Activated T-helper 1 cell treated with anti-CD3 and anti-CD28 coated beads, Interleukin-12 subunit alpha, Interleukin-12 subunit beta, Interleukin-2, Interleukin-4 antibody, amounts not matched to agents 30 ng/mL and 10 ng/mL and 1 ng/mL, durations not matched to agents 14 hours and 24 hours and 36 hours (primary cell): ENCODE results near the gene DYRK2. TPM values are rescaled to one million over a fixed set of nuclear protein-coding genes. Genes with fewer than 3 reads are reported as not detected.

ENCODE experiments used
- DNase-seq: peaks from one replicate; pipeline ENCODE4 v3.0.0; 2021; ENCODE audit warnings: low spot score
- H3K27ac Mint-ChIP-seq: one replicate; pipeline ENCODE4 v1.8.0; 2021; ENCODE audit warnings: mild to moderate bottlenecking, mixed read lengths
- H3K27me3 Mint-ChIP-seq: one replicate; pipeline ENCODE4 v1.8.0; 2022; ENCODE audit warnings: mild to moderate bottlenecking, moderate library complexity, mixed read lengths; ENCODE audit not compliant: insufficient read depth
- H3K36me3 Mint-ChIP-seq: one replicate; pipeline ENCODE4 v1.8.0; 2021; ENCODE audit warnings: low read depth, mixed read lengths
- H3K4me1 Mint-ChIP-seq: one replicate; pipeline ENCODE4 v1.8.0; 2021; ENCODE audit warnings: low read depth, mixed read lengths
- H3K4me3 Mint-ChIP-seq: one replicate; pipeline ENCODE4 v1.8.0; 2021; ENCODE audit warnings: mild to moderate bottlenecking, moderate library complexity, mixed read lengths
- H3K9me3 Mint-ChIP-seq: one replicate; pipeline ENCODE4 v1.8.0; 2021; ENCODE audit warnings: mixed read lengths
- intact Hi-C: fragments of 100-400 bp; cut with micrococcal nuclease; formaldehyde crosslinking; loops from one replicate; pipeline ENCODE4 v1.15.1; 2024
- total RNA-seq: library from RNA; stranded (reverse); gene quantifications from 2 replicates; pipeline ENCODE4 v1.2.3, GENCODE V29; 2022

The DYRK2 gene
- total RNA-seq, 1 donor from 2014 or later: 43.0 TPM

DNA sequence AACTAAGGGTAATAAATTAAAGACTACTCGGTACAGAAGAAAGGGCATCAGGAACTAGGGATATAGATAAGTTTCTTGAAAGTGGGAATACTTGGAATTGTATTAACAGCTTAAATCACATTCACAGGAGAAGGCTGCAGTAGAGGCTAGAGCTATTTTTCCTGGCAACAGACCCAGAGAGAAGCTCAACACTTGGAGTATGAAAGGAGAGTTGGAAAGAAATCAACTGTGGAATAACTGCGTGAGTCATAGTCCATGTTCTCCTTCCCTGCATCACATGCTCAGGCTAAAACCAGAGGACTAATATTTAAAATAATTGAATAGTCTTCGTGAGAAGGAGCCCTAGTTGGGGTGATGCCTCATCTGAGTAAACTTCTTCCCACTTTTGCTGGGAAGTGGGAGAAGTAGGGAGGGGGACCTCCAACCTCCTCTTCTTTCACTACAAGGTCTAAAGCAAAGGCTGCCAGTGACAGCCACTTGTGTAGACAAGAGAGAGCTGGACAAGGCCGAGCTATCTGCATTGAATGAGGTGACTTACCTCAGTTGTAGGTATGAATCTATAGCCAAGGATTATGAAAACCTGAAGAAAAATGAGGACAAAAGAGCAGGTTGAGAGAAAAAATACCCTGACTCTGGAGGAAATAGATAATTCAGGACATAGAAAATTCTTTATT is 32.7 kb downstream of the DYRK2 start:
- DNase-seq: no peak
- intact Hi-C loops: no loop called here
- Mint-ChIP-seq H3K27ac (no peak overlapping the region), H3K4me1 (peaks cover 10% of the 10 kb centered on the region), H3K9me3 (no peaks in the 10 kb centered on the region), H3K4me3 (no peak overlapping the region), H3K27me3 (peaks cover 9% of the 10 kb centered on the region), H3K36me3 (peaks cover 7% of the 10 kb centered on the region)

DNA sequence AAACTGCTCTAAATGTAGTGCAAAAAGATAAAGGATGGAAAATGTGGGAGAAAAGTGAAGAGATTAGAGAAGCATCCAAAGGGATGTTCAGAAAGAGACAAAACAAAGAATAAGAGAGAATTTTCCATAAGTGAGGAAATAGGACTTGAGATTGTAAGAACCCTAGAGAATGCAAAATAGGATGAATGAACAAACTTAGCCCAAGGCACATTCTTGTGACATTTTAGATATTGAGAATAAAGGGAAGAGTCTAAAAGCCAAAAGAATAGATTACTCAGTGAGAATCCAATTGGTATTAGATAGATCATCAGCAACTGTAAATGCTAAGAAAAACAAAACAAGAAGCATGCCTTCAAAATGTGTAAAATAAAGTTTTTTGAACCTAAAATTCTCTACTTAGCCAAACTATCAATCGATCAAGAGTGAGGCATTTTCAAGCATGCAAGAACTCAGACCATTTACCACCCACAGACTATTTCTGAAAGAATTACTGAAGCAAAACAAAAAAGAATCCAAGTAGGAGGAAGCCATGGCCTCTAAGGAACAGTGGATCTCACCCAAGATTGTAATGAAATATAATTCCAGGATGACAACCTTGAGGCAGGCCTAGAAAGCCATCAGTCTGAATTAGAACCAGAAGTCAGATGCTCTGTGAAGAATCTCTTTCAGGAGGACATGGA is 33.5 kb downstream of the DYRK2 start:
- Mint-ChIP-seq H3K27me3 (peaks cover 12% of the 10 kb centered on the region), H3K4me1 (peaks cover 10% of the 10 kb centered on the region), H3K4me3 (no peak overlapping the region)

GRCh38 chr12:67689385-67689784 is 40.8 kb downstream of the DYRK2 start:
- no peak overlapping the region for H3K27ac Mint-ChIP-seq
- H3K4me3 Mint-ChIP-seq: no peak overlapping the region
- peaks cover 5% of the 10 kb centered on the region for H3K9me3 Mint-ChIP-seq
- no peak for DNase-seq
- intact Hi-C loops: no loop called here
- peaks cover 33% of the 10 kb centered on the region for H3K27me3 Mint-ChIP-seq
- peaks cover 1% of the 10 kb centered on the region for H3K36me3 Mint-ChIP-seq
- H3K4me1 Mint-ChIP-seq: peaks cover 7% of the 10 kb centered on the region

More for the DNA sequence above, 33.5 kb downstream of the DYRK2 start:
- Mint-ChIP-seq H3K36me3 (peaks cover 7% of the 10 kb centered on the region), H3K27ac (no peak overlapping the region), H3K9me3 (no peaks in the 10 kb centered on the region)
- no peak for DNase-seq
- intact Hi-C loops: no loop called here

DNA sequence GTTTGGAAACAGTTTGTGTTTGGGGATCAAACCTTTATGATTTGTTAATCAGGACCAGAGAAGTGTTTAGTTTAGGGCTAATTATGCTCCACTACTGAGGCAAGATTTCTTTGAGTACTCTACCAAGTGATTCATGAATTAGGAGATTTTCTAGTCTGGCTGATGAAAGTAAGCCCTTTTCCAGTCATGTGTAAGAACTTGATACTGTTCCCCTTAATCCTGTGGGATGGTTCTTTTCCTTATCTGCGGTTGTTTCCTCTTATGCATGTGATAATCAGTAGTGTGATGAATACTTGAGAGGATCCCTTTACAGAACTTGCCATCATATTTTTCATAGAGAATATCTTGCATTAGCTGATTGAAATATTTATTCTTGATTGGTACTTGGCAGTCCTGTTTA is 42.1 kb downstream of the DYRK2 start:
- H3K27ac Mint-ChIP-seq: no peak overlapping the region
- H3K27me3 Mint-ChIP-seq: peaks cover 38% of the 10 kb centered on the region
- intact Hi-C loops: loop anchor here (10.0 kb wide), 2 partner anchors 584 to 674 kb away; no protein-coding TSS in a partner anchor
- H3K9me3 Mint-ChIP-seq: peaks cover 5% of the 10 kb centered on the region
- DNase-seq: no peak
- H3K4me3 Mint-ChIP-seq: no peak overlapping the region
- peaks cover 18% of the 10 kb centered on the region for H3K4me1 Mint-ChIP-seq
- H3K36me3 Mint-ChIP-seq: peaks cover 1% of the 10 kb centered on the region

DNA sequence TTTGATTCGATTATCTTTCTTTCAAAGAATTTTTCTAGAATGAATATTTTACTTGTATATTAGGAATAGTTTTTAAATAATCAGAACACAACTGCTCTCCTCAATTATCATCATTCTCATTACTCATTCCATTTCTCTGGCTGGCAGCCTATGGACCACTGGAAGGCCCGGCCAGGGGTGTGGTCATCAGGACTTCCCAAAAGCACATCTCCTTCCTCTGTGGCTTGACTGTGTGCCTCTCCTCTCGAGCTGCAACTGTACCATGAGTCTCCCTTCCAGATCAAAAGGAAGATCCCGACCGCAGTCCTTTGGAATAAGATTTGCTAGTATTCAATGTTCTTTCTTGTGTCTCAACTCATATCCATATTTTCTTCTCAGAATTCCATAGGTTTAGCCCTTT is 42.7 kb downstream of the DYRK2 start:
- Mint-ChIP-seq H3K9me3 (peaks cover 5% of the 10 kb centered on the region), H3K27me3 (peaks cover 44% of the 10 kb centered on the region), H3K4me3 (no peak overlapping the region), H3K36me3 (peaks cover 1% of the 10 kb centered on the region), H3K4me1 (peaks cover 22% of the 10 kb centered on the region), H3K27ac (peak overlapping the region; percentile 27)
- no peak for DNase-seq
- intact Hi-C loops: loop anchor here (10.0 kb wide), 2 partner anchors 584 to 674 kb away; no protein-coding TSS in a partner anchor

- H3K4me1 Mint-ChIP-seq: peaks cover 27% of the 10 kb centered on the region
- DNase-seq: no peak
- peaks cover 1% of the 10 kb centered on the region for H3K36me3 Mint-ChIP-seq
- intact Hi-C loops: loop anchor here (10.0 kb wide), 2 partner anchors 583 to 673 kb away; no protein-coding TSS in a partner anchor
- H3K27ac Mint-ChIP-seq: no peak overlapping the region
- peaks cover 5% of the 10 kb centered on the region for H3K9me3 Mint-ChIP-seq
- H3K4me3 Mint-ChIP-seq: no peak overlapping the region
- H3K27me3 Mint-ChIP-seq: peaks cover 50% of the 10 kb centered on the region
These were observed 43.6 kb downstream of the DYRK2 start for GRCh38 chr12:67692135-67692534.

- H3K4me1 Mint-ChIP-seq: peaks cover 35% of the 10 kb centered on the region
- peaks cover 1% of the 10 kb centered on the region for H3K36me3 Mint-ChIP-seq
- H3K9me3 Mint-ChIP-seq: no peaks in the 10 kb centered on the region
- no peak overlapping the region for H3K4me3 Mint-ChIP-seq
- intact Hi-C loops: loop anchor here (10.0 kb wide), 2 partner anchors 582 to 672 kb away; no protein-coding TSS in a partner anchor
- H3K27me3 Mint-ChIP-seq: peaks cover 50% of the 10 kb centered on the region
- no peak overlapping the region for H3K27ac Mint-ChIP-seq
- DNase-seq: no peak
These were observed 44.4 kb downstream of the DYRK2 start for GRCh38 chr12:67692966-67693365.

GRCh38 chr12:67693894-67694293 is 45.3 kb downstream of the DYRK2 start:
- H3K27me3 Mint-ChIP-seq: peaks cover 50% of the 10 kb centered on the region
- peaks cover 44% of the 10 kb centered on the region for H3K4me1 Mint-ChIP-seq
- peaks cover 1% of the 10 kb centered on the region for H3K36me3 Mint-ChIP-seq
- no peak overlapping the region for H3K4me3 Mint-ChIP-seq
- no peak for DNase-seq
- no peak overlapping the region for H3K27ac Mint-ChIP-seq
- no peaks in the 10 kb centered on the region for H3K9me3 Mint-ChIP-seq
- intact Hi-C loops: loop anchor here (10.0 kb wide), 2 partner anchors 581 to 671 kb away; no protein-coding TSS in a partner anchor

DNA sequence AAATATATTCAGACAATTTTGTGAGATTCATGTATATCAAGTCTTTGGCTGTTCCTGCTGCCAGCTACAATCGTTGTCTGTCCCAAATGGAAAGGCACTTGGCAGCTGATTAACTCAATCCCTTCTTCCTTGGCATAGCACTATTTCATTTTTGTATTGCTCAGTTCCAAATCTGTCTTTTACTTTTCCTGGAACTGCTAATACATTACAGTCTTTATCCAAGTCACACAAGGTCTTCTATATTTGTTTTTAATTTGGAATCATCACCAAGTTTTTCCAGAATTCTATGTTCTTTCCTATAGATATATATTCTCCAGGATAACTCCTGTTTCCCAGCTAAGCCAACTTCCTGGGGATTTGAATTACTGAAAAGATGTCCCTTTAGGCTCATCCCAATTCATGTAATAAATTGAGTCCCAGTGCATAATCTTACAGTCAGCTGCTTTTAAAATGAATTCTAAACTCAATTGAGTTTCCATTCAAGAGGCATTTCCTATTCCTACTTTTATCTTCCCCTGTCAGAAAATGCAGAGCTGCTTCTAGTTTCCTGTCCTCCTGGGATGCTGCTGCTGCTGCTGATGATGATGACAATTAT is 45.9 kb downstream of the DYRK2 start:
- H3K36me3 Mint-ChIP-seq: peaks cover 1% of the 10 kb centered on the region
- peaks cover 50% of the 10 kb centered on the region for H3K27me3 Mint-ChIP-seq
- H3K27ac Mint-ChIP-seq: no peak overlapping the region
- intact Hi-C loops: loop anchor here (10.0 kb wide), 2 partner anchors 580 to 670 kb away; no protein-coding TSS in a partner anchor
- DNase-seq: no peak
- H3K4me1 Mint-ChIP-seq: peaks cover 49% of the 10 kb centered on the region
- no peaks in the 10 kb centered on the region for H3K9me3 Mint-ChIP-seq
- H3K4me3 Mint-ChIP-seq: no peak overlapping the region

- no peaks in the 10 kb centered on the region for H3K9me3 Mint-ChIP-seq
- H3K4me3 Mint-ChIP-seq: no peak overlapping the region
- H3K4me1 Mint-ChIP-seq: peaks cover 57% of the 10 kb centered on the region
- DNase-seq: no peak
- H3K27me3 Mint-ChIP-seq: peaks cover 53% of the 10 kb centered on the region
- intact Hi-C loops: loop anchor here (5.0 to 10.0 kb wide), 8 partner anchors 246 to 1111 kb away; partner anchors contain the start of gene MDM2
- H3K36me3 Mint-ChIP-seq: peaks cover 1% of the 10 kb centered on the region
- no peak overlapping the region for H3K27ac Mint-ChIP-seq
These were observed 47.4 kb downstream of the DYRK2 start for GRCh38 chr12:67695974-67696373.

DNA sequence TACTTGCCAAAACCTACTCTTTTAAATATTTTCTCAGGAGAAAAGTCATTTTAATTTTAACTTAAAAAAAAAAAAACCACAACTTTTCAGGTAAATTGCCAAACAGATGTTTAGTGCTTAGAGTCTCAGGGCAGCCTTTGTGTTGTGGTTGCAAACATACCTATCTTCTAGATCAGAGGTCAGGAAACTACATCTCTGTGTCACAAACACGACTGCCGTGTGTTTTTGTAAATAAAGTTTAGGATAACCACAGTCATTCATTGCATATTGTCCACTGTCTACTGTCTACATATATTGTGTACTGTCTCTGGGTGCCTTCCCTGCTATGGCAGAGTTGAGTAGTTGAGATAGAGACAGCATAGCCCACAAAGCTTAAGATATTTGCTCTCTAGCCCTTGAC is 48.9 kb downstream of the DYRK2 start:
- intact Hi-C loops: loop anchor here (5.0 to 10.0 kb wide), 8 partner anchors 245 to 1110 kb away; partner anchors contain the start of gene MDM2
- peak; percentile 17 for DNase-seq
- H3K9me3 Mint-ChIP-seq: no peaks in the 10 kb centered on the region
- H3K27me3 Mint-ChIP-seq: peaks cover 54% of the 10 kb centered on the region
- peaks cover 49% of the 10 kb centered on the region for H3K4me1 Mint-ChIP-seq
- peak overlapping the region; percentile 24 for H3K4me3 Mint-ChIP-seq
- peaks cover 1% of the 10 kb centered on the region for H3K36me3 Mint-ChIP-seq
- H3K27ac Mint-ChIP-seq: no peak overlapping the region

DNA sequence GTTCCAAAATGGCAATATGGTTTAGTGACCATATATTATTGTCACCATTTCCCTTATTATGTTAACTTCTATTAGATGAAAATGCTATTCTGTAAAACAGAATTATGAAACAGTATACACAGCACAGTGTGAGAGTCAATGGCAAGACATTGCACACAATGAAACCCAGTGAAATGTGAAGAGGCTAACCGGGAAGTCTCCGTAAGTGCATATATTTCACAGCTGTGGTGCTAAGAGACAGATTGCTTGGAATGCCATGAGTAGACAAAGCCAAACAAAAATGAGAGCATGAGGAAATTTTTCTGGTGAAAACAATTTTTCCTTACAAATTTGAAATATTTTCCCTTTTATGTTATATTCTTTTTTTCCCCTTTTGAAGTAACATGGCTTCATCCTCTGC is 49.4 kb downstream of the DYRK2 start:
- DNase-seq: no peak
- peaks cover 1% of the 10 kb centered on the region for H3K36me3 Mint-ChIP-seq
- H3K4me3 Mint-ChIP-seq: peak overlapping the region; percentile 42
- H3K4me1 Mint-ChIP-seq: peaks cover 49% of the 10 kb centered on the region
- intact Hi-C loops: loop anchor here (1.0 to 10.0 kb wide), 19 partner anchors 47 to 1109 kb away; partner anchors contain the start of genes IFNG-AS1 and MDM2
- H3K27me3 Mint-ChIP-seq: peaks cover 53% of the 10 kb centered on the region
- H3K27ac Mint-ChIP-seq: no peak overlapping the region
- no peaks in the 10 kb centered on the region for H3K9me3 Mint-ChIP-seq
